Superior temporal gyrus (tissue), 1 donor: ENCODE results near the gene MAN1A1.

ENCODE experiments used
- DNase-seq: peaks from one replicate; pipeline ENCODE4 v3.0.0-alpha.2; 2016; ENCODE audit errors: extremely low spot score

The MAN1A1 gene

DNA sequence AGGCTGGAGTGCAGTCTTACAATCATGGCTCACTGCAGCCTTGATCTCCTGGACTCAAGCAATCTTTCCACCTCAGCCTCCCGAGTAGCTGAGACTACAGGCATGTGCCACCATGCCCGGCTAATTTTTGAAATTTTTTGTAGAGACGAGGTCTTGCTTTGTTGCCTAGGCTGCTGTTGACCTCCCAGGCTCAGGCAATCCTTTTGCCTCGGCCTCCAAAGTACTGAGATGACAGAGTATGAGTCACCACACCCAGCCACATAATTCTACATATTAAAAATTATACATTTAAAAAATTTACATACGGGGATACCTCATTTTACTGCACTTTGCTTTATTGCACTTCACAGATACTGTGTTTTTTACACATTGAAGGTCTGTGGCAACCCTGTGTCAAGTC is 115.1 kb downstream of the MAN1A1 start:
- no peak for DNase-seq

DNA sequence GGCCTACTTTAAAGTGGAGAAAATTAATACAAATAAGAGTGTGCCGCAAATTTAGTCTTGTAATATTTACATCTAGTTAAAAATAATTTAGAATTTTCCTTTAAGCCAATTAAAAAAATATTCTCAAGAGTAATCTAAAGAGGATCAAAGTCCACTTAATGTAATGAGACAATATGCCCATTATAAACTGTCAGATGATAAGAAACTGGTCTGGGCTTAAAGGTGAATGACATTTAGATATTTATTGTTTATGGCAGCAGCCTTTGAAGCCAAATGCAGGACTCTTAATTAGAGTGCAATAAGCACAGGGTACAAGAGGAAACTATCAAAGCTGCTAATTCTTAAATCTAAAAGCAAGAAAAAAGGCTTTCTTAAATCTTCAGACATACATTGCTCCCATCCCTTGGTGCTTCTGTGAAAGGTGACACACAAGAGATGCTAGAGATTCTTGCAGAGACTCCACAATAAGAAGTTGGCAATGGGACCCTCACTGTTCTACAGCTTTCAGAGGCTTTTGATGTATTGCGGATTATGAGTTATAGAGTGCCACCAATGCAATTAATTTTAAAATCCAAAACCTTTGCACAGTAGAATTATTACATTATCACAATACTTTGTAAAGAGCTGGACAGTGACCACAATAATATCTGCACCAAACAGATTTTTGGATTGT is 116.1 kb downstream of the MAN1A1 start:
- DNase-seq: no peak

DNA sequence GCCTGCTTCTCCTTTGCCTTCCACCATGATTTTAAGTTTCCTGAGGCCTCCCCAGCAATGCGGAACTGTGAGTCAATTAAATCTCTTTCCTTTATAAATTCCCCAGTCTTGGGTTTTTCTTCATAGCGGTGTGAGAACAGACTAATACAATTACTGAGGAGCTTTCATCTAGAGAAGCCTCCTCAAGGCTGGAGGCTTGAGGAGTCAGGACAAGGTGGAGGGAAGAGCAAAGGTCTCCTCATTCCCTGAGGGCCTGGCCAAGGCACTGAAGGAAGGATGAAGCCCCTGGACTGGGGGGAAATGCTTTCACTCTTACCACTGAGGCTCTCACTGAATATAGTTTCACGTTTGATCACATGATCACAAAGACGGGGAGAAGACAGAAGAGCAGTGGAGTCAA is 118.2 kb downstream of the MAN1A1 start:
- no peak for DNase-seq

DNA sequence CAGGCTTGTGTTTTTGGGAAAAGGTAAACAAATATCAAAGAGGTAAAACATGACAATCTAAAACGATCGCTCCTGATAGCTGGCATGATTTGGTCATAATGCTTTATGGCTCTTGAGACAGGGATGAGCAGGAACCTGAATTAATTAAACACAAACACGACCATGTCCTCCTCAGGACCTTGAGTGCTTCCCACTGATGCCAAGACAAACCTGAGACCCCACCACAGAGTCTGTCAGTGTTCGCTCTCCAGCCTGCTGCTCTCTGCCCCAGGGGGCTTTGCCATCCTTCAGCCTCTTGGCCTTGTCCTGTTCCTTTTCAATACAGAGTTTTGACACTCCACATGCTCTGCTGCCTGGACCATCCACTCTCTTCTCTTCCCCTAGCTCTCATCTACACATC is 119.4 kb downstream of the MAN1A1 start:
- no peak for DNase-seq

DNA sequence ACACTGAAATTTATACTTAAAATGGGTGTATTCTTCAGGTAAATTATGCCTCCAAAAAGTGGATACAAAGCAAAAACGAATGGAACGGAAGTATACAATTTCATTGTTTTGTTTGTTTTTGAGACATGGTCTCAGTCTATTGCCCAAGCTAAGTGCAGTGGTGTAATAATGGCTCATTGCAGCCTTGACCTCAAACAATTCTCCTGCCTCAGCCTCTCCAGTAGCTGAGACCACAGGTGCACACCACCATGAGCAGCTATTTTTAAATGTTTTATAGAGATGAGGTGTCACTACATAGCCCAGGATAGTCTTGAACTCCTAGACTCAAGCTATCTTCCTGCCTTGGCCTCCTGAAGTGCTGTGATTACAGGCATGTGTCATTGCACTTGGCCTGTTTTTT is 122.2 kb downstream of the MAN1A1 start:
- DNase-seq: no peak

DNA sequence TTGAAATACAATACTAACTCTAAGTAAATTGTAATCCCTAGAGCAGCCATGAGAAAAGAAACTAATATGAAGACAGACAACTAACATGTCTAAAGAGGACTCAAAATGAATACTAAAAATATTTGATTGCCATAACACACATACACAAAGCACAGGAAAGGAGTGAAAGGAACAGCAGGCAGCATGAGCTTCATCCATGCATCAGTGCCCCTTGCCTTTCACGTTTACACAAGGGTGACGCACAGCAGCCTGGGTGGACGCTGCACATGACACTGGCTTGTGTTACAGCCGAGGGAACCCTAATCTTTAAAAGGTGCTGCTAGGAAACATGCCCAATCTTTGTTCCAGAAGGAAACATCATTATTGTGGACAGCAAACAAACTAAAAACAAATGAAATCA is 123.5 kb downstream of the MAN1A1 start:
- DNase-seq: no peak

DNA sequence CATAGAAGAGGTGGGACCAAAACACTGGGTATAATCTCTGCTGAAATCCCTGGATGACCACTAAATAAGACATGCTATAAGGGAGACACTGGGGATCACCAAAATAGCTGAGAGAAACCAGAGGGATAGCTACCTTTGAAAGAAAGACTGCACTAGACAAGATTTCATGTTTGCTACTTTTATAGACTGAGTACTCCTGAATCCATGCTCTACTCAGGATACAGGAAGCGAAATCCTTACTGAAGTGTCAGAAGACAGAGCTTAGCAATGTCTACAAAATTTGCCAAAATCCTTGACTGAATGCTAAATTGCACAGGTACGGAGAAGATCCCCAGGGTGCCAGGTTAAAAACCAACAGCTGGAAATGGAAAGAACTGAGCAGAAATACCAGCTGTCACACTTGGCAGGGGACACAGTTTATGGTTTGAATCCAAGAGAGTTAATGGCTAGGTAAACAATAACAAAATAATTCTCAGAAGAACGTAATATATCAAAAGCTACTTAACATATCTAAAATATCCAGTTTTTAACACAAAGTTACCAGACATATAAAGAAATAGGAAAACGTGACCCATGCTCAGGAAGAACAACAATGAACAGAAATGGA is 125.4 kb downstream of the MAN1A1 start:
- DNase-seq: no peak

DNA sequence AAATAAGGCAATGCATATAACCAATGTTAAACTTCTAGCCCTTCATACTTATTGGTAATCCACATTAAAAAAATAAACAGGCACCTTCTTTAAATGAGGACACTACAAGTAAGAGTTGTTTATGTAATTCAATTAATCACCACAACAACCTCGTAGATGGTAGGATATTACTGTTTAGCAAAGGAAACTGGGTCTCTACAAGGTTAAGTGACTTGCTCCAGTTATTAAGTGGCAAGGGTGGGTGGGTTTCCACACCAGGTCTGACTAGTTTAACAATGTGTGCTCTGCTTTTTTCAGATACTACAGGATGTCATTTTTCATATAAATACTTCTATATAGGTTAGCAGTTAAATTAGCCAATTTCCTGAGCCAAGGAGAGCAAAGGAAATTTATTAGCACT is 129.1 kb downstream of the MAN1A1 start:
- no peak for DNase-seq

DNA sequence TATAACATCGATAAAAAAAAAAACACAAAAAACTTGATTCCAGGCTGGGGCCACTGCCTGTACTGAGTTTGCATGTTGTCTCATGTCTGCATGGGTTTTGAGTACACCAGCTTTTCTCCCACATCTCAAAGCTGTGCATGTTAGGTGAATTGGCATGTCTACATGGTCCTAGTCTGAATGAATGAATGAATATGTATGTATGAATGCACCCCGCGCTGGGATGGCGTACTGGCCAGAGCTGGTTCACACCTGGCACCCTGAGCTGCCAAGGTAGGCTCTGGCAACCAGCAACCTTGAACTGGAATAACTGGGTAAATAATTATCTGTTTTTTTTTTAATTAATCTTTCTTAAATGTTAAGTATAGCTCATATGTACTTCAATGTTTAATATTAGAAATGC is 131.0 kb downstream of the MAN1A1 start:
- DNase-seq: no peak

DNA sequence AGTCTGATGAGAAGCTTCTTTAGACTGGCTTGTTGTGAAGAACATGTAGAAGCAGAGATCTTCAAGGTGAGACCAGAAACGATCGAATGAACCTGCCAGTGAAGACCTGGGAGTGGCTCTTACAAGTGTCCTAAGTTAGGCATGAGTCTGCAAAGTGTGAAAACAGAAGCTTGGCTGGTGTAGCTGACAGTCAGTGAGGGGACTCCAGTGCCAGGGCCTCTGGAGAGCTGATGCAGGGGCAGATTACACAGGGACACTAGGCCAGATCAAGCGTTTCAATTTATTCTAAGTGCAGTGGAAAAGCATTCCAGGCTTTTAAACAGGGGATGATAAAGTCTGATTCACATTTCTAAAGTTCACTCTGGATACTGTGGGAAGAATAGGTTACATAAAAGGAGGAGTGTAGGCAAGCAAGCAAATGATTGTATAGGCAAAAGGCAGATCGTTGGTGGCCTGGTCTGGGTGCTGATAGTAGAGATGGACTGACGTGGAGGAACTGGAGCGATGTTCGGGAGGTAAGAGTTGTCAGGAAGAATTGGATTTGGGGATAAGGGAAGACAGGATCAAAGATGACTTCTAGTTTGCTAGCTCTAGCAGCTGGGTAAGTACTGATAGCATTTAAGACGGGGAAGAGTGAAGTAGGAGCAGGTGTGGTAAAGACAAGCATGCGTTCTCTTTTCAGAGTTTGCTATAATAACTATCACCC is 133.5 kb downstream of the MAN1A1 start:
- no peak for DNase-seq

DNA sequence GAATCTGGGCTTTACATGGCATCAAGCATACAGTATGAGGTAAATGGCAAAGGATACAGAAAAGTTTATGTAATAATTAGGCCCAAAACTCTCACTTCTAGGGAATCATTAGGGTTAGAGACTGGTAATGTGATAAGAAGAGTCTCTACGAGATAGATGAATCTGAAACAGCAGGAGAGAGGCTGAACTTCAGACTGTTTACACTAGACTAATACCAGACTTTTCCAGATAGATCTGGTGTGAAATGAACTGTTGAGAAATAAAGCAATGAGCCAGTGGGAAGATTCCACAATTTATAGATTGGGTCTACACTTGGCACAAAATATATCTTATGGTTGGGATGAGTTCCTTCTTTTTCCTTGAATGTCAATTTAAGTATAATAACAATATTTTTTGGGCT is 134.3 kb downstream of the MAN1A1 start:
- no peak for DNase-seq

DNA sequence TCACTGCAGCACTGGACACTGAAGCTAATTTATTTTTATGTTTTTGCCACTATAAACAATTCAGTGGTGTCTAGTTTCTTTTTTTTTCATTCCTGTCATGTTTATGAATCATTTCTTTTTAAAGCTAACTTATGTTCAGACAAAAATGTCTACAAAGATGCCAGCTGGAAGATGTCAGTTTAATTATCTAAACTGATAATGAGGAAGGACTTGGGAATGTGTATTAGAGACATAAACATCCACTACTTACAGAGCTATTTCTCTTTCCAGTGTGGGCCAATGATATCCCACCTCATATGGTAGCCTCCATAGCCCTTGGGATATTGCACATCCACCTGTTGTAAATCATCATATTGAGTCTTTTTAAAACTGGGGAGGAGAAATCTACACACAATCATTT is 139.0 kb downstream of the MAN1A1 start:
- no peak for DNase-seq

DNA sequence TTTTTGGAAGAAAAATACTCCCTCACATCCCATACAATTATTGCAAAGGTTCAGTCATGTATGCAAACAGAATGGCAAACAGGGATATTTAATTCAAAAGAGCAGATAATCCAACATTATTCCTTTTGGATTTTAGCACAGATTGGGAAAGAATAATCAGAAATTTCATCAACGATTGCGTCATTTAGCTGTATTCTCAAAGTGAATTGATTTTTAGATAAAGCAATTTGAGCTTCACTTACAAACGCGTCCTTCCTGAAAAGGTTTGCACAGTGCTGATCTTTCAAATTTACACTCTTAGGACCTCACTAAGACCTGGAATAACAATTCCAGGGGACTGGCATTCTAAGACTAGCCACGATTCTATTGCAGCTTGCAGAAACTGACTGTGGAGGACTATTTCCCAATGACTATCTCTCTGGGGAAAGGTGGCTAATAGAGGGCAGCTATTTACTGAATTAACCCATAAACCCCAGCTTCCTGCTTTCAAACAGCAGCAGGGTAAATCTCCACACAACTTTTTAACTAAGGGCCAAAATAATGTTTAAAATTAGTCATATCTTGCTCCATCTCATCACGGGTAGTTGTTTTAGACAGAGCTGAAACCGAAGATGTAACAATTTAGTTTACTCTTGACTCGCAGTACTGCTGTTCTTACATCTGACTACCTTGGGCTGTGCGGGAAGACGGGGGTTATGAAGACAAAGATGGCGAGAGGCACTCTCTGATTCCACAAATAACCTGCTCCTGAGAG is 139.9 kb downstream of the MAN1A1 start:
- DNase-seq: no peak

DNA sequence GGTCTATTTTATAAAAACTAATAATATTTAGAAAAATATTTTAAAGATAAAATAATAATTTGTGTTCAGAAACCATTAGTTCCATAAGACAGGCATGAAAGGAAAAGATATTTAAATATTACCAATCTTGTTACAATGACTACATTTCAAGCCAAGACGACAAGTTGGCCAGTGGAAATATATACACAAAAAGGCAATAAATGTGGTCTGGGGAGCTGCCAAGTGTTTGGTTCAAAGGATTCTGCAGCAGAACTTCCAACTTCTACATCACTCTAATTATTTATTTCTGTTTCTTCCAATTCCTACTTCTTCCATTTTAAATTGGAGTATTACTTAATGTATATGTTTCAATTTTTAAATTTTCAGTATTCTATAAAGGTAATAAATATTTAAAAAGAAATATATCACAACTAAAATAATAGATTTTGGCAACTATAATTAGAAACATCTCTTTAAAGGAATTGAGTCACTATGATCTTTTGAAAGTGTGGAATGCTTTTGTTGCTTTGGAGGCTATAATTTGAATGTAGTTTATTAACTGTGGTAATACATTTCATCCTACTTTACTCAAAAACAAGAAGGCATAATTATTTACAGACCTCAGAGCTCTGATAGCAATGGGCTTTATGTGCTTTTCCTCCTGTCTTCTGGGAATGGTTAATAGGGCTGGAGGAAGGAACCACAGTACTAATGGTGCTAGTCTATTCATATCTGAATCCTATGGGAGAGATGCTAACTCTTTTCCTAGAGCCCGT is 141.4 kb downstream of the MAN1A1 start:
- DNase-seq: no peak

DNA sequence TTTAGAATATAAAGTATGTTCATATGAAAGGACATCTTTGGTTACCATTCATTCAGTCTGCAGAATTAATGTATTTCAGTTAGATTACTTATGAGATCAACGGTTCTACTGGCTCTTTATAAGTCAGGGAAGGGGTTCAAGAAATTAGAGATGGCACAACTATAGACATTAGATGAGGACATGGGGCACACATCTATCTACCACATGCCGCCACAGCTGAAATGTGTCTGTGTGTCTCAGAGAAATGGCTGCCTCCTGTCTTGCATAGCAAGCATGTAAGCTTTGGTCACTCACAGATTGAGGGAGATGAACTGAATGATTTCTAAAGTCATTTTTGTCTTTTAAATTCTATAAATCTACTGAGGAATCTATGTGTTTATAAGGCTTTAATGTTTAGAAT is 142.2 kb downstream of the MAN1A1 start:
- DNase-seq: no peak

DNA sequence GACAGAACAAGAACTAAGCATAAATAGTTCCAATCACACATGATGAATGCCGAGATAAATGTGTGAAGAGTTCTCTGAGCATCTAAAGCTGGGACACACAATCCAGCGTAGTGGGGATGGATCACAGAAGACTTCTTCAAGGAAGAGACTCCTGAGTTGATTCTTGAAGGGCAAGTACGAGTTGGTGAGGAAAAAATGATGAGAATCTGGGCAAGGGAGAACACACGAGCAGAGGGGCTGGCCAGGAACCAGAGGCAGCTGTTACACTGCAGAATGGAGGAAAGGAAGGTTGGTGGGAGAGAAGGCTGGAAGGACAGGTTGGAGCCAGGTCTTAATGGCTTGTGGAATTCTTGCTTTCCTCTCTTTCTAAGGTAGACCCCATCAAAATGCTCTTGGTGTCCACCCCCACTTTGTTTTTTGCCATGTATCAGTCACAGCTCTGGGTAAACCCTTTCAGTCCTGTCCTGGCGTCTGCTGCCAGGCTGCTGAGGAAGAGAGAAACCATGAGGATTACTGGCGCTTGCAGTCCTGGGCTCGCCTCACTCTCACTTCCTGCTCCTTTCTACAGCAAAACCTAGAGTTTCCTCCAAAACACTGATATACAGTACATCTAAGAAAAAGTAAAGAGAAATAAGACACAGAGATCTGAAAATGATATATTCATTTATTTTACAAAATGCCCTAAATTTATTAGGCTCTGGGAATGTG is 143.5 kb downstream of the MAN1A1 start:
- DNase-seq: no peak

DNA sequence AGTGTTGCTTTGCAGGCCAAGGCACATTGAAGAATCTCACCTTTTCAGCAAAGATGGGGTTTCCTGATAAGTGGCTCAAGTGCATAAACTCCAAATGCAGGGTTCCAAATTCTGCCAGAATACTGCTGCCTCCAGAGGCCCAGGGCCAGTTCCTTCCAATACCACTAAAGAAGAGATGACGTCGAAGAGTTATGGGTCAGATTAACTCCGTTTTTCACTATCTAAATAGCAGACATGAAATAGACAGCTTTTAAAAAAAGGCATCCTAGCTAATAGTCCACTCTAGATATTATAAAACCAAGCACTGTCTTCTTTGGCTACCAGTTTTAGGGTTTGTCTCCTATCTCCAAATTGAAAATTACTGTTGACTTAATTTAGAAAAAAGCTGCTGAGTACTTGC is 144.8 kb downstream of the MAN1A1 start:
- no peak for DNase-seq

DNA sequence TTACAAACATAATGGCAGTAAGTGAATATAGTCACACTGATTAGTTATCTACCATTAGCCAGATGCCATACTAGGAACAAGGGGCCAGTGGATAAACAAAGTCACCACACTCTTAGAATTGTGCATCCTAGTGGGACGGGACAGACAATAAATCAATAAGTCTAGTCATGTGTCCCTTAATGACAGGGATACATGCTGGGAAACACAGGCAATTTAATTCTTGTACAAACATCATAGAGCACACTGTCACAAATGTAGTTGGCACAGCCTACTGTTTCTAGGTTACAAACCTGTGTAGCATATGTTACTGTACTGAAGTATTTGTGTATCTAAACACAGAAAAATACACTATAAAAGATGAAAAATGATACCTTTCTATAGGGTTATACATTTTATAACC is 148.1 kb downstream of the MAN1A1 start:
- DNase-seq: no peak

DNA sequence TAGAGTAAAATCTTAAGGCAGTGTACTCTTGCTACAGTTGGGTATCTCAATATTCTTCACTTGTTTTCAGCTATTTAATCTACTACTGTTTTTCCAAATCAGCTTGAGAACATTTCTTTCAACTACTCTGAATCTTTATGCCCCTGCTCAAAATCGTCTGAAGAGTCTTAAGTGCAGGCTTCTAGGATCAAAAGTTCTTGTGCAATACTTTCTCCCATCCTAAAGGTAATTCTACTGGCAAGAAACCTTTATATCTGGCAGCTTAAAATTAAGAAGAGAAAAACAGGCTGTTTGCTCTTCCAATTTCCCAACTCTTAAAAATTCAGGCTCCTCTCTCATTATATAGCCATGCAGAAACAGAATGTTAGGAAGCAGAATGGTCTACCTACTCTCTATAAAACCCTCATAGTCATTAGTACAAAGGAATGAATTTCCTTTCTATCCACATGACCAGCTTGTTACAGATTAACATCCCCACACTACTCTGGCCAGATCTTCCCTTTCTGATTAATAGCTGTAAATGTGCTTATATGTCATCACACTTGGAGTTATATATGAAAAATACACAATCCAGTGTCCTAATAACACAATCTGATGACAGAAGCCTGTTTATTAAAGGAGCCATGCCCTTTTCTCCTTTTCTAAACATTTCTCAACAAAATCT is 148.9 kb downstream of the MAN1A1 start:
- no peak for DNase-seq

DNA sequence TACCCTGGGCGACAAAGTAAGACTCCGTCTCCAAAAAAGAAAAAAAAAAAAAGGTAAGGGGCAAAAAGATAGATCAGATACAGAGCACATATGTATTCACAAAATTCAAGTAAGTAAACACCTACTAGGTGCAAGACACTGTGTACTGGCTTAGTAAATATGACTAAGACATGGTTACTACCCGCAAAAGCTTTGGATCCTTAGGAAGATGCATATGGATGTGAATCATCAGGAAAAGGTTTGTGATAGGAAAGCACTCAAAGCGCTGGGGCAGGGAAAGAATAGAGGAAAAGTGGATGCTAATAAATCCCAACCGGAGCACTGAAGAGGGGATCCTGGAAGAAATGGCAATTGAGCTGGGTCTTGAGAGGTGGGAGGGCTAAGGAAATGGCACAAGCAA is 152.3 kb downstream of the MAN1A1 start:
- no peak for DNase-seq

DNA sequence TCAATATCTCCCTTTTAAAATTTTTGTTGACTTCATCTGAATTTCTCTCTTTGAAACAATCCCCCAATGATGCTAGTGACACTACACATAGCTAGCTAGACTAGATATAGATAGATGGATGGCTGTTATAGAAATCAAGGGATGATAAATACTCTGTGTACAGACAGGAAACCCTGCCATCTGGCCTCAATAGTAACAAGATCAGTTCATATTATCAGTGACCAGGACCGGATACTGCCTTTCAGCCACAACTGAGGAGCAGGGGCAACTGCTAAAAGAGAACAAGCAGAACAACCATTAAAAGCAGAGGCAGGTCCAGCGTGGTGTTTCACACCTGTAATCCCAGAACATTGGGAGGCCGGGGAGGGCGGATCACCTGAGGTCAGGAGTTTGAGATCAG is 152.8 kb downstream of the MAN1A1 start:
- DNase-seq: no peak
